H1 (cell line): ENCODE data around the gene TCF25.

Experiments
- ATF3 ChIP-seq: IDR thresholded peaks from 2 replicates; pipeline ENCODE4 v1.6.1; 2011; ENCODE audit warnings: low read depth, mild to moderate bottlenecking, low read length; ENCODE audit not compliant: insufficient read depth
- EZH2 ChIP-seq: fragments of 200-600 bp; sonication (generic); IDR thresholded peaks from 2 replicates; pipeline ENCODE4 v1.7.1; 2012; ENCODE audit warnings: low read depth, mild to moderate bottlenecking, moderate library complexity, low read length, inconsistent platforms; ENCODE audit not compliant: severe bottlenecking
- SRF ChIP-seq: IDR thresholded peaks from 2 replicates; pipeline ENCODE4 v1.6.1; 2011; ENCODE audit warnings: mild to moderate bottlenecking, low read depth, low read length, moderate library complexity

- TF ChIP-seq SRF (no peak), ATF3 (no peak), EZH2 (no peak)
These were observed 25.0 kb downstream of the TCF25 start for GRCh38 chr16:89898201-89898967.
